Body of pancreas (tissue), 4 donors: ENCODE results near the gene IL20. TPM values are rescaled to one million over a fixed set of nuclear protein-coding genes. Genes with fewer than 3 reads are reported as not detected.

ENCODE experiments used
- ATAC-seq: fragments of 150-250 bp; one replicate; pipeline ENCODE4 v1.9.1; 2016
- DNase-seq, 4 donors: peaks; one replicate each; pipeline ENCODE4 v3.0.0-alpha.2; 2019
- H3K27ac ChIP-seq, 4 donors: fragments of 200-600 bp; sonication (generic); 1 replicate in 3 of 4; 2 replicates in 1 of 4; pipeline versions ENCODE4 v1.5.1 to v1.6.1; 2016 to 2019; ENCODE audit warnings: mild to moderate bottlenecking in 1 of 4, mixed read lengths in 1 of 4, moderate library complexity in 1 of 4
- H3K27me3 ChIP-seq, 2 donors: fragments of 200-600 bp; sonication (generic); one replicate each; pipeline ENCODE4 v1.6.0; 2016; ENCODE audit warnings: mild to moderate bottlenecking in 1 of 2
- H3K36me3 ChIP-seq, 2 donors: fragments of 200-600 bp; sonication (generic); replicated peaks in 1 of 2; 2 replicates each; pipeline ENCODE4 v1.5.1; 2016; ENCODE audit warnings: low read depth in 2 of 2; ENCODE audit not compliant: insufficient read depth in 1 of 2
- H3K4me1 ChIP-seq: fragments of 200-600 bp; sonication (generic); one replicate; pipeline ENCODE4 v1.6.0; 2016
- H3K4me3 ChIP-seq, 2 donors: fragments of 200-600 bp; sonication (generic); 1 replicate in 1 of 2; 2 replicates in 1 of 2; pipeline ENCODE4 v1.5.1; 2016 to 2019
- H3K9me3 ChIP-seq, 3 donors: fragments of 200-600 bp; sonication (generic); 1 replicate in 2 of 3; 2 replicates in 1 of 3; pipeline ENCODE4 v1.5.1; 2016
- POLR2A ChIP-seq, 3 donors: fragments of 450-650 bp; IDR thresholded peaks; one replicate each; pipeline ENCODE4 v1.6.1; 2016; ENCODE audit warnings: antibody characterized with exemption in 3 of 3, mild to moderate bottlenecking in 2 of 3
- WGBS, 2 donors: methylation state at CpG; one replicate each; pipeline ENCODE4 v1.1.5; 2017; 5-methylcytosine and 5-hydroxymethylcytosine counted together
- intact Hi-C: fragments of 100-400 bp; cut with DNase I; formaldehyde crosslinking; loops from one replicate; pipeline ENCODE4 v1.15.1; 2023
- total RNA-seq, 2 donors: library from RNA; depleted of rRNA; stranded (reverse); fragments of >200 nt; gene quantifications; one replicate each; pipeline ENCODE4 v1.1.0, GENCODE V29; 2016
- TF ChIP-seq, protein P1 (sequence below), 7 experiments: fragments of 450-650 bp in 4 of 7; fragments of 200-600 bp in 3 of 7; sonication (generic) in 3 of 7; IDR thresholded peaks; one replicate each; pipeline ENCODE4 v1.5.1; 2016 to 2019; ENCODE audit warnings: antibody characterized with exemption in 7 of 7

Gene IL20
- total RNA-seq, 2 donors from 2014 or later, result not detected

DNA sequence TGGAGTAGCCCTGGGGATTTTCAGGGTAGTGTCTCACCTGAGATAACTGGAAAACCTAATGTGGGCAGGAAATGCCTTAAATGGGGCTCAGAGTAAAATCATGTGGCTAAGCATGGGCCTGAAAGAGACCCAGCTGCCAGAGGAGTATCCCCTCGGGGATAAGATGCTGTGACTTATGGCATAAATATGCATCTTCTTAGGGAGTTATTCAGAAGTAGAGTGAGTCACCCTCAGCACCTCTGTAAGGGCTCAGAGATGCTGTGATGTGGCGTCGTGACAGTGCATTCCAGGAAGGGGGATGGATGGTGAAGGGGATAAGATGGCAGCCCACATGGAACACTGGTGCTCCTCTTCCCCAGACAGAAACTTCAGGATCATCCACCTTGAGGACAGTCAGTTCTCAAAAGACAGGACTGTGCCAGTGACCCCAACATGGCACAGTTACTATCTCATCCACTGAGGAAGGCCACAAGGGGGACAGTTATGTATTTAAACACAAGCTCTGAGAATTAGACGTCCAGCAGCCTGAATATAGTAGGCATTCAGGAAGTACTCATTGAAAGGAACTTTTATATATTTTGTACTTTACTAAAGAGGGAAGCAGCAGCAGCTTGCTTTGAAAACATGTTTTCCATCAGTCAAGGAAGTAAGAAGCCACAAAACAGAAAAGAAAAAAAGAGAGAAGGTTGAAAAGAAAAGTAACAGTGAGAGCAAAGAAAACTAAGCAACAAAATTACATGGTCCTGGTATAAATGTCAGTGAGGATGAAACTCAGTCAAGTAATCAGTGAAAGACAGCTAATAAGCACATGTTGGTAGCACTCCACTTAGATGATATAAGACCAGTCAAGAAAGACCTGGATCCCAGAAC is 40.1 kb downstream of the IL20 start:
- H3K9me3 ChIP-seq, result no peaks in the 10 kb centered on the region
- no peaks in the 10 kb centered on the region for H3K27me3 ChIP-seq
- H3K4me3 ChIP-seq, result no peak overlapping the region
- no peaks in the 10 kb centered on the region for H3K36me3 ChIP-seq
- no peak for DNase-seq
- H3K4me1 ChIP-seq, result peaks cover 20% of the 10 kb centered on the region
- intact Hi-C loops, result no loop called here
- TF ChIP-seq POLR2A (IDR thresholded peaks at IDR 0.05), result no peak
- TF ChIP-seq, protein P1, sequence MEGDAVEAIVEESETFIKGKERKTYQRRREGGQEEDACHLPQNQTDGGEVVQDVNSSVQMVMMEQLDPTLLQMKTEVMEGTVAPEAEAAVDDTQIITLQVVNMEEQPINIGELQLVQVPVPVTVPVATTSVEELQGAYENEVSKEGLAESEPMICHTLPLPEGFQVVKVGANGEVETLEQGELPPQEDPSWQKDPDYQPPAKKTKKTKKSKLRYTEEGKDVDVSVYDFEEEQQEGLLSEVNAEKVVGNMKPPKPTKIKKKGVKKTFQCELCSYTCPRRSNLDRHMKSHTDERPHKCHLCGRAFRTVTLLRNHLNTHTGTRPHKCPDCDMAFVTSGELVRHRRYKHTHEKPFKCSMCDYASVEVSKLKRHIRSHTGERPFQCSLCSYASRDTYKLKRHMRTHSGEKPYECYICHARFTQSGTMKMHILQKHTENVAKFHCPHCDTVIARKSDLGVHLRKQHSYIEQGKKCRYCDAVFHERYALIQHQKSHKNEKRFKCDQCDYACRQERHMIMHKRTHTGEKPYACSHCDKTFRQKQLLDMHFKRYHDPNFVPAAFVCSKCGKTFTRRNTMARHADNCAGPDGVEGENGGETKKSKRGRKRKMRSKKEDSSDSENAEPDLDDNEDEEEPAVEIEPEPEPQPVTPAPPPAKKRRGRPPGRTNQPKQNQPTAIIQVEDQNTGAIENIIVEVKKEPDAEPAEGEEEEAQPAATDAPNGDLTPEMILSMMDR (IDR thresholded peaks at IDR 0.05), result no peak
- no peak overlapping the region for H3K27ac ChIP-seq
- no peak for ATAC-seq
- 69 to 81% methylated on average over 4 of the region's 4 CpGs for WGBS, 2 donors

DNA sequence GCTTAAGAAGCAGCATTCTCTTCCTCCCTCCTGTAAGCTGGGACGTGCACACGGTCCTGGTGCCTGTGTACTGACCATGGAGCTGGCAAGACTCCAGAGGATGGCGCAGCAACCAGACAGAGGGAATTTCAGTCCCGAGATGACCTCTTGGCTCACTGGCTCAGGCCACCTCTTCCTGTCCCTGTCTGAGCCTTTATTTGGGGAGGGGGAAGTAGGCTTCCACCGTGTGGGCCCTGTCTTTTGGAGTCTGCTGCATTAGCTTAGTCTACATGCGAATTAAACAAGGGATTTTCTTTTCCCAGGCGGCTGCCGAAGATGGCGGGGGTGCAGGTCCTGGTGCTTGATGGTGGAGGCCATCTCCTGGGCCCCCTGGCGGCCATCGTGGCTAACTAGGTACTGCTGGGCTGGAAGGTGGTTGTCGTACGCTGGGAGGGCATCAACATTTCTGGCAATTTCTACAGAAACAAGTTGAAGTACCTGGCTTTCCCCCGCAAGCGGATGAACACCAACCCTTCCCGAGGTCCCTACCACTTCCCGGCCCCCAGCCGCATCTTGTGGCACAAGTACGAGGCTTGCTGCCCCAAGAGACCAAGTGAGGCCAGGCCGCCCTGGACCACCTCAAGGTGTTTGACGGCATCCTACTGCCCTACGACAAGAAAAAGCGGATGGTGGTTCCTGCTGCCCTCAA is 42.0 kb downstream of the IL20 start:
- Histone ChIP-seq H3K4me3 (no peak overlapping the region), H3K27ac (no peak overlapping the region), H3K36me3 (no peaks in the 10 kb centered on the region), H3K9me3 (no peaks in the 10 kb centered on the region), H3K27me3 (no peaks in the 10 kb centered on the region), H3K4me1 (peaks cover 26% of the 10 kb centered on the region)
- intact Hi-C loops, result no loop called here
- no peak for TF ChIP-seq POLR2A (IDR thresholded peaks at IDR 0.05)
- TF ChIP-seq, protein P1 (IDR thresholded peaks at IDR 0.05), result peak in 3 of 7 experiments; percentile 11 to 28 (median 23)
- 76 to 81% methylated on average over 23 of the region's 23 CpGs for WGBS, 2 donors
- ATAC-seq (no peak), DNase-seq (peak in 2 of 4 donors; percentile 39 to 50)

DNA sequence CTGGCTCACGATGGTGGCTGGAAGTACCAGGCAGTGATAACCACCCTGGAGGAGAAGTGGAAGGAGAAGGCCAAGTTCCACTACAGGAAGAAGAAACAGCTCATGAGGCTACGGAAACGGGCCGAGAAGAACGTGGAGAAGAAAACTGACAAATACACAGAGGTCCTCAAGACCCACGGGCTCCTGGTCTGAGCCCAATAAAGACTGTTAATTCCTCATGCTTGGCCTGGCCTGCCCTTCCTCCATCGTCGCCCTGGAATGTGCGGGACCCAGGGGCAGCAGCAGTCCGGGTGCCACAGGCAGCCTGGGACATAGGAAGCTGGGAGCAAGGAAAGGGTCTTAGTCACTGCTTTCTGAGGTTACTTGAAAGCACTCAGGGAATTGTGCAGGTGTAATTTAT is 42.6 kb downstream of the IL20 start:
- no peaks in the 10 kb centered on the region for H3K27me3 ChIP-seq
- DNase-seq, result no peak
- H3K36me3 ChIP-seq, result no peaks in the 10 kb centered on the region
- H3K4me3 ChIP-seq, result no peak overlapping the region
- no peaks in the 10 kb centered on the region for H3K9me3 ChIP-seq
- H3K27ac ChIP-seq, result no peak overlapping the region
- WGBS, 2 donors, result 67 to 71% methylated on average over 10 of the region's 10 CpGs
- peaks cover 26% of the 10 kb centered on the region for H3K4me1 ChIP-seq
- ATAC-seq, result no peak
- no peak for TF ChIP-seq POLR2A (IDR thresholded peaks at IDR 0.05)
- TF ChIP-seq, protein P1 (IDR thresholded peaks at IDR 0.05), result no peak
- intact Hi-C loops, result no loop called here

DNA sequence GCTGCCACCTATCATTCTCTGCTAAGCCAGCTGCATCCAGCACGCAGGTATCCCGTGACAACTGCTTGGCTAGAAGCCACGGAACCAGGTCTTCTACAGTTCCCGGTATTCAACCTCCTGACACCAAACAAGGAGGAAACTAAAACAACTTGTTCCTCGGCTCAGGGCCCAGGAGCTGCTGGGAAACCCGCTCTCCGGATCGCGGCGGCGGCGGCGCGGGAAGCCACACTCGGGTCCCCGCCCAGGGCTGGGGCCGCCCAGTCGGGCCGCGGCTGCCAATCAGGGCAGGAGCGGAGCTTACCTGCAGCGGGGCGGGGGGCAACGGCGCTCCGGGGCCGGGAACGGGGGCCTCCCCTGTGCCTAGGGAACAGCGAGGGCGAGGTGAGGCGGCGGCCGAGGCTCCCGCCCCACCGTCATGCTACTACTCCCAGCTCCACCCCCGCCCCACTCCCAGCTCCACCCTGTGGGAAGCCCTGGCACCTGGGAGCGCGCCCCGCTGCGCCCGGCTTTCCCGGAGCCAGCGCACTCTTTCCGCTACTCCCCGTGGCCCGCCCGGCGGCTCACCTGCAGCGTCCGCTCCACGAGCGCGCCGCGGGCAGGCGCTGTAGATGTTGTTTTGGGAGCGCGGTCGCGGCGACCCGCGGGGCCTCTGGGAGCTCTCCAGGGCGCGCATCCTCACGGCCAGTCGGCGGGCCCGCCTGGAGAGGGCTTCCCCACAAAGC is 43.9 kb downstream of the IL20 start:
- no peaks in the 10 kb centered on the region for H3K36me3 ChIP-seq
- ATAC-seq, result peak; percentile 87
- intact Hi-C loops, result no loop called here
- H3K4me3 ChIP-seq, result peak overlapping the region; percentile 9 to 20
- no peaks in the 10 kb centered on the region for H3K27me3 ChIP-seq
- TF ChIP-seq, protein P1 (IDR thresholded peaks at IDR 0.05), result no peak
- peak; percentile 16 to 67 (median 64) for TF ChIP-seq POLR2A (IDR thresholded peaks at IDR 0.05)
- H3K27ac ChIP-seq, result peak overlapping the region; percentile 80 to 89 (median 86)
- H3K9me3 ChIP-seq, result no peaks in the 10 kb centered on the region
- H3K4me1 ChIP-seq, result peaks cover 26% of the 10 kb centered on the region
- 0 to 1% methylated on average over 7 to 69 of the region's 69 CpGs for WGBS, 2 donors
- peak; percentile 92 to 96 (median 94) for DNase-seq
